SK-N-SH (cell line): ENCODE measurements around the gene SLC6A11.

ENCODE experiments used
- EP300 ChIP-seq, 2 experiments: IDR thresholded peaks; 2 replicates each; pipeline versions ENCODE4 v1.4.0 to v1.6.1; 2012; ENCODE audit warnings: borderline replicate concordance in 1 of 2, low read depth in 1 of 2, low read length in 1 of 2
- RCOR1 ChIP-seq: fragments of 150-350 bp; IDR thresholded peaks from 2 replicates; pipeline ENCODE4 v1.6.1; 2017; ENCODE audit warnings: antibody characterized with exemption, low read length
- SMC3 ChIP-seq: IDR thresholded peaks from 2 replicates; pipeline ENCODE4 v1.6.1; 2012; ENCODE audit warnings: low read depth, low read length, improper control_type of control experiment

GRCh38 chr3:10910367-10910766, 94.3 kb downstream of the SLC6A11 start:
- TF ChIP-seq SMC3, result no peak
- TF ChIP-seq RCOR1, result no peak
- TF ChIP-seq EP300 (IDR thresholded peaks at IDR 0.05; ENCODE audit: borderline replicate concordance in 1 of 2, low read depth in 1 of 2, low read length in 1 of 2), result no peak
